SKM-1 (cell line): Measurements from ENCODE around the gene FASN.

ENCODE experiments used
- DNase-seq: peaks from one replicate; lab custom pipeline; 2025; ENCODE audit not compliant: unreplicated experiment; lab: John Stamatoyannopoulos, UW

FASN gene

DNA sequence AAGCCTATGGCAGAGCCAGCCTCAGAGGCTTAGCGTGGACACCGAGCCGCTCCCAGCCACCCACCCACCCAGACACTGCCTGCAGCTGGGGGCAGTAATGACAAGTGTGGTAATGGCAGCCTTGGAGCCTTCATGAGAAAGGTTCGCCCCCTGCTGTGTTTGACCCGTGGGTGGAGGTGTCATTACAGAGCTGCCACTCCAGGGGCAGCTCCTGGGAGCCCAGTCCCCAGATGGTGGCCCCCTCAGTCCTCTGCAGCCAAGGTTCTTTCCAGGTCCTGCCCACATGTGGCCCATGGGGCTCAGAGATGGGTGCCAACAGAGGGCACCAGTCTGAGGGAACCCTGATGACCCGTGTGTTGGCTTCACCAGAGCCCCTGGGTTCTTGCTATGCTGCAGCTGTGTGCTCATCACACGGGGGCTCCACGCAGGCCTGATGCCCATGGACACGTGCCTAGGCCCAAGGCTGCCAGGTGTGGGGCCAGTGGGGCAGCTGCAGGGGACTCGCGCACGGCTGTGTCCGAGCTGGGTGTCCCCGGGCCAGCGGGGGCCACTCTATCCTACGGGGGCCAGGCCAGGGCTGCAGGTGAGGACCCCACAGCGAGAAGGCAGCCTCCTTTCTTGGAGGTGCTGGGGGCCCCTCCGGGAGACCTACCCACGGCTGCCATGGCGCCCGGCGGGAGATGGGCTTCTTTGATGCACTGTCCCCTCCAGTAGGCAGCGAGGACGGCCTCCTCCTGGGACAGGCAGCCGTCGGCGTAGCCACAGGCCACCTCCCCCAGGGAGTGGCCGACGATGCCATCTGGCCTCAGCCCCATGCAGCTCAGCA, 8.1 kb downstream of the FASN start:
- DNase-seq, result no peak

- DNase-seq, result no peak
These were observed 9.0 kb downstream of the FASN start for GRCh38 chr17:82088838-82089722.

- no peak for DNase-seq
These were observed 9.8 kb downstream of the FASN start for GRCh38 chr17:82087961-82088837.

DNA sequence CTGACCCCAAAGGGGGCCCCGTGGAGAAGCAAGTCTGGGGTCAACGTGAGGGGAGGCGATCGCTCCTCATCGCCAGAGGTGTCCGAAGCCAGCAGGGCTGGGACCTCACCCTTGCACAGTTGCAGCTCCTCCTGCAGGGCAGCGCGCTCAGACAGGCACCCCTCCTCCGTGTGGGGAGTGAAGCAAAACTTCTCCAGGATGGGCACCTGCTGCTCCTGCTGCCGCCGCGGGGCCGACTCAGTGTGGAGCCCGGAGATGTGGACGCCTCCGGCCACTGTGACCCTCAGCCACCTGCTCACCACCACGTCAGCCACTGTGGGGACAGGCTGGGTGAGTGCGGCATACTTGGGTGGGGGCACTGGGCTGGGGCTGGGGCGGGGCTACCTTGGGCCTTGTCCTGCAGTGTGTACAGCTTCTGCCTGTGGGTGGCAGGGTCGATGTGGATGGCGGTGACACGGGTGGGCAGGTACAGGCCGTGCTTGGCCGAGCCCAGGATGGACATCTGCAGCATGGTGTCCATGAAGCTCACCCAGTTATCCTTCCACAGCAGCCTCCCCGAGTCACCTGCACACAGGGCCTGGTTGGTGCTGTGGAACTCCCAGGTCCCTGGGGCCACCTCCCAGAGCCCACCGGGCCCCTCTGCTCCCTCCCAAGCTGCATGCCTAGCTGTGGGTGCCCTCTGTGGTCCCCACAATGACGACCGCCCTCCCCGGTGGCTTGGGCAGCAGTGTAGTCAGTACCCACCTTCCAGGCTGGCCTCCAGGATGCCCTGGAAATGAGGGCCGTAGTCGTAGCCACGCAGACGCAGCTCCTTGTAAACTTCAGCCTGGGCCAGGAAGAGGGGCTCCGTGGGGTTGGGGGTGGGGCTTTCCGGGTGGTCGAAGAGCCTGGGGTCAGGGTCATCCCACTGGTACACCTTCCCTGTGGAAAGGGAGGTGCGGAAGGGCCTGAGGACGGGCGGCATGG, 10.8 kb downstream of the FASN start:
- no peak for DNase-seq

DNA sequence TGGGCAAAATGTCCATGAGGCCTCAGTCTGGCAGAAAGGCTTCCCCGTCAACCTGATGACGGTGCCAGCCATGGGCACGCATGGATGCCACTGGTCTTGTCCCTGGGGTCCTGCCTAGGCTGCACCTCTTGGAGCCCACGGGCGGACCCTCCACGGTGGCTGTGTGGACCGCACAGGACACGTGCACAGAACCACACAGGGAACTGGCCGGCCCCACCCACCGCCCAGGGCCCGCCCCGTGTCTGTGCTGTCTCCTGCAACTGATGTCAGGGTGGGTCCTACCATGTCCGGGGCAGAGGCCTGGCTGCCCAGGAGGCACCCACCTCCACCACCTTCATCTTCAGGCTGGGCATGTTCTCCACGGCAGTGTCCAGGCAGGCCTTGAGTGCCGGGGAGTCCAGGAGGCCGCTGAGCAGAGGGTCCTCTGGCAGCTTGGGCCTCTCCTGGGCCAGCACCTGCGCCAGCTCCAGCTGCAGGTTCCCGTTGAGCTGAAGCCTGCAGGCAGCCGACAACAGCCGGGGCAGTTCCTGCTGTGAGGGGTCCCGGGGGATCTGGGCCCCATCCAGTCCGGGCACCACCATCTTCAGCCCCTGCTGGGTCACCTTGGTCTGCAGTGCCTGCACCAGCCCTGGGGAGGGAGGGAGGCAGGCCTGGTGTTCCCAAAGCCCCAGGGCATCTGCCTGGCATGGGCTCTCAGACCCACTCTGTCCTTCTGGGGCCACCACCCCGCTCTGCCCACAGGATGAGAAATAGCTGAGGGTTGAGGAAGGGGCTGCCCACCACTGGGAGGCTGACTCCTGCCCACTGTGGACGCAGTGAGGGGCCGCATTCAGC, 11.9 kb downstream of the FASN start:
- DNase-seq, result no peak

DNA sequence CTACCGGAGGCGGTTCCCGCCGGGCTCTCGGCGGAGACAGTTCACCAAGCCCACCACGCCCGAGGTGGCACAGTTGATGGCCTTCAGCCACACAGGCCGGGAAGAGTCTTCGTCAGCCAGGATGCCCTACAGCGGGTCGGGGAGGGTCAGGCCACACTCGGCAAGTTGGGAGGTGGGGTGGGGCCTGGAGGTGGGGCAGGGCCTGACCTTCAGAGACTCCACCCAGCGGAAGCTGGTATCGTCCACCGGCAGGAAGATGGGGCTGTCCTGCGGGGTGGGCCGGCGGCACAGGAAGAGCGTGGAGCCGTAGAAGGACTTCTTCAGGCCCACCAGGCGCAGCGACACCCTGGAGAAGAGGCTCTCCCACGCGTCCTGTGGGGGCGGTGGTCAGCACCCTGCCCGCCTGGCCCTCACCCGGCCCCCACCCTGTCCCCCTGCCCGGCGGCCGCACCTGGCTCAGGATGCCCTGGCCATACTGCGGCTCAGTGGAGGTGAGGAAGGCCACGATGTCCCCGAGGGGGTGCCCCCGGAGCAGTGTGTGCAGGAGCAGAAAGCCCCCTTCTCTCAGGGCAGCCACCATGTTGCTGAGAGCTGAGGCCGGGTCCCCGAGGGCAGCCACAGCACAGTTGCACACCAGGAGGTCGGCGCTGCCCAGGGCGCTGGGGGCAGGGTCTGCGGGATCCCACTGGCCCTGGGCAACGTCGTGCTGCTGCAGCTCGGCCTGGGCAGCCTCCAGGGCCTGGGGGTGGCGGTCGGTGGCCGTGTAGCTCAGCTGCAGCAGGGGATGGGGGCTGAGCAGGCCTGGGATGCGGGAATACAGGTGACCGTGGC, 12.8 kb downstream of the FASN start:
- DNase-seq, result no peak

GRCh38 chr17:82084373-82085030, 13.5 kb downstream of the FASN start:
- no peak for DNase-seq

- DNase-seq, result no peak
These were observed 14.3 kb downstream of the FASN start for GRCh38 chr17:82083533-82084359.

DNA sequence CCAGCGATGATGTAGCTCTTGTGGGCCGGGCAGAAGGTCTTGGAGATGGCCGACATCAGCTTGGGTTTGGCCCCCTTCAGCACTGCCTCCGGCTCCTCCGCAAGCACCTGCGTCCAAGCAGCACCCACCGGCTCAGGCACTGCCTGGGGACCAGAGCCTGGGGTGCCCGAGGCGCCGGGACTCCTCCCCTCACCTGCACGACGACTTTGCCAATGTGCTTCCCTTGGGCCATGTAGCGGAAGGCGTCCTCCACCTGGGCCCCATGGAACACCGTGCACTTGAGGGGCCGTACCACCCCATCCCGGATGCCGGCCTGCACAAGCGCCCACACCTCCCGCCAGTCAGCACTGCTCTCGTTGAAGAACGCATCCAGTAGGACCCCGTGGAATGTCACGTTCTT, 15.0 kb downstream of the FASN start:
- no peak for DNase-seq

- DNase-seq, result no peak
These were observed 15.6 kb downstream of the FASN start for GRCh38 chr17:82082456-82082855.

GRCh38 chr17:82081966-82082365, 16.1 kb downstream of the FASN start:
- no peak for DNase-seq

DNA sequence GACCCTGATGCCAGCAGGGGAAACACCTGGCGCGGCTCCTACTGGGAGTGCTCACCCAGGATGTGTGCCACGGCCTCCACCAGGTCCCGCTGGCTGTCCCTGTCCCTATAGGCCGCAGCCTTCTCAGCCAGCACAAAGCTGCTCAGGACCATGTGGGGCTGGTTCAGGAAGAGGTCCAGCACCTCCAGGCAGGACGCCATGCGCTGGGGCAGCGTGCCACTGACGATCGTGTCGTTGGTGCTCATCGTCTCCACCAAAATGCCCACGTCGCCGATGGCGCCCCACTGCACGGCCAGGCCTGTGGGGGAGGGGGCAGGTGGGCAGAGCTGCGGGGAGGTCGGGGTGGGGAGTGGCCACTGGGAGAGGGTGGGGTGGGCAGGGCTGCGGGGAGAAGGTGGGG, 16.5 kb downstream of the FASN start:
- no peak for DNase-seq

DNA sequence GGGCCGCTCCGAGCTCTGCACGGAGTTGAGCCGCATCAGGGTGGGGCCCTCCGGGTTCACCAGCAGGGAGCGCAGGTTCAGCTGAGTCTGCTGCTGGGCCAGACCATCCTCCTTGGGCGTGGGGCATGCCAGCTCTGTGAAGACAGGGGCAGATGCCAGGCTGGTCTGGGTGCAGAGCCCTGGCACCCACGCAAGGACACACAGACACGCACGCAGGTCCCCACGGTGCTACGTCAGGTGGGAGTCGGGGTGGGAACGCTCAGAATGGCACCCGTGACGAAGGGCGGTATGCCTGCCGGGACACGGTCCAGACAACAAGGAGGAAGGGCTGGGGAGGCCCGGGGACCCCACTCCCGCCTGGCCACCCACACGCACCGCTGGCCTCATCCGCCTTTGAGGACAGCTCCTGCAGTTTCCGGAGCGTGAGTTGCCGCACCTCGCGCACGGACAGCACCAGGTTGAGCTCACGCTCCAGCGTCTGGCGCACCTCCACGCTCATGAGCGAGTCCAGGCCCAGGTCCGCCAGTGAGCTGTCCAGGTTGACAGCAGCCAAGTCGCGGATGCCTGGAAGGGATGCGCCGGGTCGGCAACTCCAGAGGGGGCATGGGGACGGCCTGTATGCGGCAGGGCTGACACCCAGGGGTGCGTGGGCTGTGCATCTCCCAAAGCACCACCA, 17.1 kb downstream of the FASN start:
- DNase-seq, result no peak

DNA sequence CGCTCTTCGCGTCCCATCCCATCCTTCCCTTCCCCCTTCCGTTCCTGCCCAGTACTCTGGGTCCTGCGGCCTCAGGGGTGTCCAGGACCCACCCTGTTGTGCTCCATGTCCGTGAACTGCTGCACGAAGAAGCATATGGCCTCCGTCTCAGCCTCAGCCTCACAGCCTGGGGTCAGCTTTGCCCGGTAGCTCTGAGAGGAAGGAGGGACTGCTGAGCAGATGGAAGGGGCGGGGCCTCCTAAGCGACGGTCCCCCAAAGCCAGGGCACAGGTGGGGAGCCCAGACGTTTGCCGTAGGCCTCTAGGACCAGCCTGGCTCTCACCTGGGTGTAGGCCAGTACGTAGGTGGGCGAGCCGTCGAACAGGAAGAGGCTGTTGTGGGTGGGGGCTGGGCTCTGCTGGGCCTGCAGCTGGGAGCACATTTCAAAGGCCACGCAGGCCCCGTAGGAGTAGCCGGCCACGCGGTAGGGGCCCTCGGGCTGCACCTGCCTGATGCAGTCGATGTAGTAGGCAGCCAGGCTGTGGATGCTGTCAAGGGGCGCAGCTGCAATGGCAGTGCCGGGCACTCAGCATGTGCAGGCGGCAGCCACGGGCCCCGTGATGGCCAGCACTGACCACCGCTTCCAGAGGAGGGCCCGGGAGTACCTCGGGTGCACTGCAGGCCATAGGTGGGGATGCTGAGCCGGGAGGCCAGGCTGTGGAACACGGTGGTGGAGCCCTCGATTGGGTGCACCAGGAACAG, 17.8 kb downstream of the FASN start:
- DNase-seq, result no peak

DNA sequence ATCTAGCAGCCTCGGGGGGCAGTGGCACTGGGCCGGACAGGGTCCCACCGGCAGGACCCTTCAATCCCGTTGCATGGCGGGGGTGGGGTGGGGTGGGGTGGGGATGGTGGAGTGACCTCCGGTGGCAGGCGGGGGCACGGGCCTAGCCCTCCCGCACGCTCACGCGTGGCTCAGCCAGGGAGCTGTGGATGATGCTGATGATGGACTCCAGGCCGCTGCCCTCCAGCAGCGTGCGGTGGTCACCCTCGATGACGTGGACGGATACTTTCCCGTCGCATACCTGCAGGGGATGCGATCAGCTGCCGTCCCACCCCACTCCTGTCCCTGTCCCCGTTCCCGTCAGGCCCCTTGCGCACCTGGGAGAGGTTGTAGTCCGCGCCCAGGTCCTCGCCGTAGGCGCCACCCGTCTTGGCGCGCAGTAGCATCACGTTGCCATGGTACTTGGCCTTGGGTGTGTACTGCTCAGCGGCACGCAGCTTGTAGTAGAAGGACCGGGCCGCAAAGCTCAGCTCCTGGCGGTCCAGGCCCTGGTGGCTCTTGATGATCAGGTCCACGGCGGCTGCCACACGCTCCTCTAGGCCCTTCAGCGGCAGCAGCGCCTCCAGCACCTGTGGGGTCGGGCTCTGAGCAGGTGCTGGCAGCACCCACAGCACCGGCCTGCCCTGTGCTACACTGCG, 18.9 kb downstream of the FASN start:
- no peak for DNase-seq
